HEK293T (cell line): ENCODE data around the gene COL6A3.

ENCODE experiments used
- BHLHE40 ChIP-seq: fragments of 450-650 bp; IDR thresholded peaks from 2 replicates; pipeline ENCODE4 v1.6.1; 2016; ENCODE audit warnings: mild to moderate bottlenecking, moderate library complexity, borderline replicate concordance
- FOXA1 ChIP-seq: fragments of 450-650 bp; IDR thresholded peaks from 2 replicates; pipeline ENCODE4 v1.6.1; 2016; ENCODE audit warnings: mild to moderate bottlenecking
- FOXK2 ChIP-seq: fragments of 450-650 bp; IDR thresholded peaks from 2 replicates; pipeline ENCODE4 v1.6.1; 2016; ENCODE audit warnings: mild to moderate bottlenecking
- FOXM1 ChIP-seq: fragments of 450-650 bp; IDR thresholded peaks from 2 replicates; pipeline ENCODE4 v1.6.1; 2017; ENCODE audit warnings: mild to moderate bottlenecking, borderline replicate concordance
- NFRKB ChIP-seq: fragments of 450-650 bp; IDR thresholded peaks from 2 replicates; pipeline ENCODE4 v1.6.1; 2016; ENCODE audit warnings: mild to moderate bottlenecking, moderate library complexity
- SP1 ChIP-seq: fragments of 450-650 bp; IDR thresholded peaks from 2 replicates; pipeline ENCODE4 v1.6.1; 2017
- TARDBP ChIP-seq: fragments of 450-650 bp; IDR thresholded peaks from 2 replicates; pipeline ENCODE4 v1.6.1; 2016

DNA sequence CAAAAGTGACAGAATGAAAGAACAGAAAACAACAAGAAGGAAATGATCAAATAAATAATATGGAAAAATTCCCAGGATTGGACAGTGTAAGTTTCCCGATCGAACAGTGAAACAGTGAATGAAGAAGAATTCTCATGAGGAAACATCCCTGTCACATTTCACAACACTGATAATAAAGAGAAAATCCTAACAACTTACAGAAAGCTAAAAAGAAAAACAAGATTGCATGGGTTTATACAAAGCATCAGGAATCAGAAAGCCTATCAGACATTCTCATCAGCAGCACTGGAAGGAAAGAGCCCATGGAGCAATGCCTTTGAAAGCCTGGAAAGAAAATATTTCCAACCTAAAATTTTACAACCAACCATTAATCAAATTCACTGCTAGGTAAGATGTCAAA, 9.9 kb upstream of the COL6A3 start:
- TF ChIP-seq FOXM1 (no peak), BHLHE40 (no peak), TARDBP (no peak), FOXK2 (no peak), SP1 (no peak), FOXA1 (no peak), NFRKB (no peak)
